GM10248 (cell line): ENCODE measurements around the gene NOX5.

Source experiments
- CTCF ChIA-PET: fragments of 300-600 bp; sonication (Branson Sonifier 250); formaldehyde crosslinking; extraction: SDS; loops from one replicate; lab custom pipeline; 2021; ENCODE audit warnings: antibody characterized with exemption; lab: Yijun Ruan, JAX
- POLR2A ChIA-PET: fragments of 350-650 bp; sonication (Branson Sonifier 250); formaldehyde crosslinking; extraction: SDS; loops from one replicate; lab custom pipeline; 2020; ENCODE audit warnings: antibody characterized with exemption; lab: Yijun Ruan, JAX
- DNase-seq: peaks from one replicate; pipeline ENCODE4 v3.0.0; 2012; ENCODE audit errors: extremely low spot score
- TF ChIP-seq, protein P1 (sequence below): IDR thresholded peaks from 2 replicates; pipeline ENCODE4 v1.5.1; 2012; ENCODE audit warnings: mild to moderate bottlenecking, low read depth; ENCODE audit errors: extremely low read depth, missing control alignments, control extremely low read depth

NOX5 gene

DNA sequence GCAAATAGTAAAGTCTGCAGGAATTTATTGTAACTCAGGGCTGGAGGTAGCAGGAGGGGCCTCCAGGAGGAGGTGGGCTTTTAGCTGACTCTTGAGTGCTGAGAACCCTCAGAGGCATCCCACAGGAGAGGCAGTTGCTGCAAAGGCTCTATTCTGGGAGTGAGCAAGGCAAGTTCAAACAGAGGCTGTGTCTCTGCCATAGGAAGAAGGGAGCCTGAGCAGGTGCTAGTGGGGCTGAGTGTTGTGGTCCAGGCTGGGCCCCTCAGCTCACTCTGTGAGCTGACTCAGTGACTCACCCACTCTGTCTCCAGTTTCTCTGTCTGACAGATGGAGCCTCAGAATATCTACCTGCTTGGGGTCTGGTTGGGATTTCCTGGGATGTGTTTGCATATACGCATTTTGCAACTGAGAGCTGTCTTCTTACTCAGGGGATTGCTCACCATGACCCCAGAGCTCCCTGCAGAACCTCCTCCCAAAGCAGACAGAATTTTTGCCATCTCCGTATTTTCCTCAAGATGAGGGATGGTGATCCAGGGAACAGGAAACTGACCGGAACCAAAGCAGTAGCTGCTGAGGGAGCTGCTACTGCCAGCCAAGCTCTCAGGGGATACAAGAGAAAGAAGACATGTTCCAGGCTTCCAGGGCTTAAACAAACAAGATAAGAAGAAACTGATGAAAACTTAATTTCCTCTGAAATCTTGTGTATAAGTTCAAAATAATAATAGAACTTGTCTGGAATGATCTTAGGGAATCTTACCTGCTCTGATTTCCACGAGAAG is 13.6 kb upstream of the NOX5 start:
- ChIA-PET CTCF (interaction anchor here (1.5 kb wide), 1 partner anchor 327 kb away, joined by 3 read pairs; no protein-coding TSS in a partner anchor), POLR2A (no interaction called here)
- no peak for DNase-seq
- TF ChIP-seq, protein P1, sequence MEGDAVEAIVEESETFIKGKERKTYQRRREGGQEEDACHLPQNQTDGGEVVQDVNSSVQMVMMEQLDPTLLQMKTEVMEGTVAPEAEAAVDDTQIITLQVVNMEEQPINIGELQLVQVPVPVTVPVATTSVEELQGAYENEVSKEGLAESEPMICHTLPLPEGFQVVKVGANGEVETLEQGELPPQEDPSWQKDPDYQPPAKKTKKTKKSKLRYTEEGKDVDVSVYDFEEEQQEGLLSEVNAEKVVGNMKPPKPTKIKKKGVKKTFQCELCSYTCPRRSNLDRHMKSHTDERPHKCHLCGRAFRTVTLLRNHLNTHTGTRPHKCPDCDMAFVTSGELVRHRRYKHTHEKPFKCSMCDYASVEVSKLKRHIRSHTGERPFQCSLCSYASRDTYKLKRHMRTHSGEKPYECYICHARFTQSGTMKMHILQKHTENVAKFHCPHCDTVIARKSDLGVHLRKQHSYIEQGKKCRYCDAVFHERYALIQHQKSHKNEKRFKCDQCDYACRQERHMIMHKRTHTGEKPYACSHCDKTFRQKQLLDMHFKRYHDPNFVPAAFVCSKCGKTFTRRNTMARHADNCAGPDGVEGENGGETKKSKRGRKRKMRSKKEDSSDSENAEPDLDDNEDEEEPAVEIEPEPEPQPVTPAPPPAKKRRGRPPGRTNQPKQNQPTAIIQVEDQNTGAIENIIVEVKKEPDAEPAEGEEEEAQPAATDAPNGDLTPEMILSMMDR, result no peak

DNA sequence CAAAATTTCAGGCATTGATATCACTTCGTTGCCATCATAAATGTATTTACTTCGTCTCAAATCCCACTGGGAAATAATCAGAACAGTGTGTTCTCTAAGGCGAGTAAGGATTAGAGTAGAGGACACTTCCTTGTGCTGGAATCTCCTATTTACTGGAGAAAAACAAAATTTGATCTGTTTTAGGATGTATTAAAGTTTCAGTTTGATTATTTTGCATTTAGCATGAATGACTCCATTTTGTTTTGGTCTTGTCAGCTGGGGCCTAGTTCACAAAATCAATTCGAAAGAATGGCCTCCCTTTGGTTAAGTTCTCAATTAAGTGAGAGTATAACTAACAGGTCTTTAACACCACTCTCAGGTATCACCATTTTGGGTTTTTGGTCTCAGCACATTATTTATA is 11.7 kb upstream of the NOX5 start:
- ChIA-PET POLR2A (no interaction called here), CTCF (no interaction called here)
- TF ChIP-seq, protein P1, result no peak
- no peak for DNase-seq

DNA sequence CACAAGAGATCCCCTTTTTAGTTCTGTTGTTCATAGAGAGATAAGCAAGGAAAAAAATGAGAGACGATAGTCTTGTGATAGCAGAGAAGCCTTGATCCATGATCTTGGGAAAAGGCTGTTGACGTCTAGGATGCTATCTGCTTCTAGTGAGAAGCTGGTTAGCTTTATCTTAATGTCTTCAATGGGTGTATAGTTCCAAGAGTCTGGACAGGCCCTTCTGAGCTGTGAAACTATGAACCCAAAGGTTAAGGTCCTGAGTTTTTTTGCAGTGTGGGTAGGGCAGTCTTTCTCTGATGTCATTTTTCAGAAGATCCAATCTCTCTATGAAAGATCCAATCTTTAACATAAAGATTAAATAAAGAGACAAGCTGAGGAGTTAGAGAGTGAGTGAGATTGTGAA is 10.5 kb upstream of the NOX5 start:
- ChIA-PET CTCF (interaction anchor here (1.1 kb wide), 1 partner anchor 44 kb away, joined by 3 read pairs; no protein-coding TSS in a partner anchor), POLR2A (no interaction called here)
- DNase-seq, result no peak
- TF ChIP-seq, protein P1, result no peak

DNA sequence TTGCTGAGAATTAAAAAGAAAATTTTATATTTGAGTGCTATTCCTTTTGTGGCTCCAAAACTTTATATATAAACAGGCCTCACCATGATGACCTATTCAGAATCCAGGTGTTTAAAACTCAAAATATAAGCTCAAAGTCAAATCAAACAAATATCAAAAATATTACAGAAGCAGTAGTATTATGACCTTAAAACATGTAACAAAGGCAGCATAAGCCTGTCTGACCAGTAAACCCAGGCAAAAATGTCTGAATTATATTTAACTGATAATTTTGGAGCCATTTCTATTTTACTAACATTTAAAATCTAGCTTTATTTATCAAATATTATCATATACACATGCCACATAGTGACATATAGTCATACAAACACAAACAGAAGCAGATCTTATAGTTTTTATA is 6.4 kb upstream of the NOX5 start:
- CTCF ChIA-PET, result interaction anchor here (0.9 to 1.1 kb wide), 2 partner anchors 8 to 13 kb away, joined by 3 to 4 read pairs; no protein-coding TSS in a partner anchor
- DNase-seq, result no peak
- POLR2A ChIA-PET, result no interaction called here
- TF ChIP-seq, protein P1, result no peak

DNA sequence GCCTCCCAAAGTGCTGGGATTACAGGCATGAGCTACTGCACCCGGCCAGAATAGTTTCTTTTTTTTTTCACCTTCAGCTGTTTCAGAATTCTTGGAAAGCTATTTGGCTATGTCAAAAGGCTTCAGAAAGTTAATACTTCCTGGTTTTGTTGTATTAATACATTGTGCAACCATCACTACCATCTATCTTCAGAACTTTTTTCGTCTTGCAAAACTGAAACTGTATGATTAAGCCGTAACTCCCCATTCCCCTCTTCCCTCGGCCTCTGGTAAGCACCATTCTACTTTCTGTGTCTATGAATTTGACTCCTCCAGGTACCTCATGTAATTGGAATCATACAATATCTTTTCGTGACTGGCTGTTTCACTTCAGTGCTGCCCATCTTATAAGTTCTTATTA is 5.2 kb upstream of the NOX5 start:
- CTCF ChIA-PET, result no interaction called here
- TF ChIP-seq, protein P1, result no peak
- no peak for DNase-seq
- POLR2A ChIA-PET, result no interaction called here

DNA sequence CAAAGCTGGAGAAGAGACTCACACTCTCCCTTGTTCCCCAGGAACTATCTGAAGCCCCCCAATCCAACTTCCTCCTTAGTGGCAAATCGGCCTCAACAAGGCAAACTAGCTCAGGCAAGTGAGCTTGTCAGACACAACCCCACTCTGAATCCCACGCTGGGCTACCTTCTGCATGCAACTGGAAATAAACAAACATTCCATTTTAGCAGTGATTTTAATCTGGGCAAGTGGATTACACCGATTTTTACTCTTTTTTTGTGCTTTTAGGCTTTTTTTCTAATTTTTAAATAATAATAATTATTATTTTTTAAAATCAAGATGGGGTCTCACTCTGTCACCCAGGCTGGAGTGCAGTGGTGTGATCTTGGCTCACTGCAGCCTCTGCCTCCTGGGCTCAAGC is 2.9 kb upstream of the NOX5 start:
- ChIA-PET CTCF (interaction anchor here (2.1 kb wide), 1 partner anchor 9 kb away, joined by 5 read pairs; no protein-coding TSS in a partner anchor), POLR2A (no interaction called here)
- no peak for DNase-seq
- TF ChIP-seq, protein P1, result no peak
